ENCODE measurements around the gene CENPX.

Gene CENPX

DNA sequence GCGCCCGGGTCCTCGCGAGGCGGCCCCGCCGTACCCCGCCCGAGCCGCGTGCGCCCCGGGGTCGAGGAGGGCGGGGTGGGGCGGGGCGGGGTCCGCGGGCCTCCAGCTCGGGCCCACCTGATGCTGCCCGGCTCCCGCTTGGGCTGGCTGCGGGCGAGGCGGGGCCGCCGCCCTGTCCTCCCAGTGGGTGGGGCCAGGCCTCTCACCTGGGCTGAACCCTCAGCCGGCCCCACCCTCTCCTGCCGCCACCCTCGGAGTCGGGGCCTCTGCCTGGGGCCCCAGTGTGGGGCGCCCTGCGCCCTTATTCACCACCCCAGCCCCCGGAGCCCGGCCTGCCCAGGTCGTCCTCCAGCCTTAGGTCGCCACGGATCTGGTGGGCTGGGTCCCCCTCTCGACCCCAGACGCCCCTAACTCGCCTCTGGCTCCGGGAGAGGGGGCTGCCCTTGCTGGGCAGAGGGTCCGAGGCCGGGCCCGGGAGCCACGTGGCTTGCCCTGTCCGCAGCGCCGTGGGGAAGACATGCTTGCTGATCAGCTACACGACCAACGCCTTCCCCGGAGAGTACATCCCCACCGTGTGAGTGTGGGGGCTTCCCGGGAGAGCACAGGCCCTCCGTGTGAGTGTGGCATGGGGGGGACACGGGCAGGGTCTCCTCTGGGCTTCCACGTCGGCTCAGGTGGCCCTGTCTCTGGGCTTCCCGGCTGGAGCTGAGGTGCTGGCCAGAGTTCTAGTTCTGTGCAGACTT, 9.4 kb upstream of the CENPX start:
- Histone ChIP-seq H2AFZ (no peak overlapping the region), H3K9me3 (ENCODE audit: control insufficient read depth, low read length) (no peaks in the 10 kb centered on the region), H3K79me2 (no peaks in the 10 kb centered on the region), H3K4me2 (ENCODE audit: low read length) (peak overlapping the region; percentile 66), H3K27me3 (ENCODE audit: control insufficient read depth, insufficient read depth, low read length) (no peaks in the 10 kb centered on the region), H3K36me3 (ENCODE audit: control insufficient read depth, insufficient read depth, low read length) (no peaks in the 10 kb centered on the region), H3K4me3 (ENCODE audit: low read depth, low read length) (peak overlapping the region; percentile 34), H3K9ac (no peak overlapping the region), H3K4me1 (peaks cover 10% of the 10 kb centered on the region), H3K27ac (no peak overlapping the region)
- TF ChIP-seq CTCF (IDR thresholded peaks at IDR 0.05): no peak

DNA sequence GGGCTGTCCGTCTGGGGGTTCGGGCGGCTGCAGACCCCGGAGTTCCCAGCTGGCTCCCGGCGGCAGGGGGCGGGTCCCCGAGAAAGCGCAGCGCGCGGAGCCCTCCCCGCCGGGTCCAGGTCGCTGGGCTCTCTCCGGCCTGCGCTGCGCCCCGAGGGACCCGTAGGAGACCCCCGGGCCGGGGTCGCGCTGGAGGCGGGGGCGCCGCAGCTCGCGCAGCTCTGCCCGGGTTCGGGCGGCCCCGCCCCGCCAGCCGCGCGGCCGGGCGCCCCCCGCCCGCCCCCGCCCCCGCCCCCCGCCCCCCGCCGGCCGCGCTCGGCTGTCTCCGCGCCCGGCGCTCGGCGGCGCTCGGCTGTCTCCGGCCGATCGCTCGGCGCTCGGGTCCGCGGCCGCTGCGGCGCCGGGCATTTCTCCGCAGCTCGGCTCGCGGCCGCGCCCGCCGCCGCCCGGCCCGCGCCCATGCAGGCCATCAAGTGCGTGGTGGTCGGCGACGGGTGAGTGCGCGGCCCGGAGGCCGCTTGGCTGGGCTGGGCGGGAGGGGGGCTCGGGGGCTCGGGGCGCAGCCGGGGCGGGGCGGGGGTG, 8.7 kb upstream of the CENPX start, which contains the start of gene RAC3:
Gene RAC3 (plus strand): TSS at position 376 of the 582 bp plus-strand sequence. CDS start 84 bp downstream, at position 460.
- TF ChIP-seq CTCF (IDR thresholded peaks at IDR 0.05): no peak
- Histone ChIP-seq H3K27me3 (ENCODE audit: control insufficient read depth, insufficient read depth, low read length) (no peaks in the 10 kb centered on the region), H3K27ac (peak within 1 kb of the TSS; percentile 39), H3K4me2 (ENCODE audit: low read length) (peak within 1 kb of the TSS; percentile 89), H2AFZ (peak within 1 kb of the TSS; percentile 92), H3K9ac (no peak within 1 kb of the TSS), H3K9me3 (ENCODE audit: control insufficient read depth, low read length) (no peaks in the 10 kb centered on the region), H3K79me2 (no peaks in the 10 kb centered on the region), H3K4me3 (ENCODE audit: low read depth, low read length) (peak within 1 kb of the TSS; percentile 68), H3K4me1 (peaks cover 6% of the 10 kb centered on the region), H3K36me3 (ENCODE audit: control insufficient read depth, insufficient read depth, low read length) (no peaks in the 10 kb centered on the region)

DNA sequence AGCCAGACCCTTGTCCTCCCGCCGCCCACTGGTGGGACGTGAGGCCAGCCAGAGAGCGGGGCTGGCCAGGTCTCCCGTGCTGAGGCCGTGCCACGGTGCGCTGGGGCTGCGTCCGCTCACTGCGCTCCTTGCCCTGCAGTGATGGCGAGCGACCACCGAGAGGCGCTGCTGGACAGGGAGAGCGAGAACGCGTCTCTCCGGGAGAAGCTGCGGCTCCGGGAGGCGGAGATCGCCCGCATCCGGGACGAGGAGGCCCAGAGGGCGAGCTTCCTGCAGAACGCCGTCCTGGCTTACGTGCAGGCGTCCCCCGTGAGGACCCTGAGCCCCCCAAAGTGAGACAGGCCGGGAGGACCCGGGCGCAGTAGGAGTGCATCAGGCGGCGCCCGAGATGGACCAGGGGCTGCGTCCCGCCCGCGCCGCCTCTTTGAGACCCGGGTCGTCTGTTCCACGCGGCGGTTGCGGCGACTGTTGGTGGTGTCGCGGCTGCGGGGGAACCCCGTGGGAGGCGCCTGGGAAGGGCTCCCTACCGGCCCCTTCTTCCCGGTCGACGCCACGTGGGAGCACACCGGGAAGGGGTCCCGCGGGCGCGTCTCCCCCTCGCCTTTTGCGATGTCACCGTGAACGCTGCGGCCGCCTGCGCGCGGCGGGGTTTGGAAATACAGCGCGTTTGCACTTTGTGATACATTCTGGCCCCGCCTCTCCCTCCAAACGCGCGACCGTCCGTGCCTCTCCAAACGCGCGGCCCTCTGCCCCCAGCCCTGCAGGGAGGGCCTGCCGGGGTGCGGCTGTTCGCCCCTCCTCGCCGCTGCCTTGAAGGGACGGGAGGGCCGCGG, 8.0 kb upstream of the CENPX start:
- TF ChIP-seq CTCF (IDR thresholded peaks at IDR 0.05): peak; percentile 93
- H3K9me3 ChIP-seq (ENCODE audit: control insufficient read depth, low read length): no peaks in the 10 kb centered on the region
- peak overlapping the region; percentile 89 for H3K4me2 ChIP-seq (ENCODE audit: low read length)
- peak overlapping the region; percentile 68 for H3K4me3 ChIP-seq (ENCODE audit: low read depth, low read length)
- H3K27ac ChIP-seq: peak overlapping the region; percentile 39
- H3K36me3 ChIP-seq (ENCODE audit: control insufficient read depth, insufficient read depth, low read length): no peaks in the 10 kb centered on the region
- H2AFZ ChIP-seq: peak overlapping the region; percentile 92
- peaks cover 6% of the 10 kb centered on the region for H3K4me1 ChIP-seq
- H3K9ac ChIP-seq: no peak overlapping the region
- no peaks in the 10 kb centered on the region for H3K79me2 ChIP-seq
- no peaks in the 10 kb centered on the region for H3K27me3 ChIP-seq (ENCODE audit: control insufficient read depth, insufficient read depth, low read length)

GRCh38 chr17:82029990-82030469, 7.4 kb upstream of the CENPX start:
- Histone ChIP-seq H3K9ac (no peak overlapping the region), H3K9me3 (ENCODE audit: control insufficient read depth, low read length) (no peaks in the 10 kb centered on the region), H3K4me3 (ENCODE audit: low read depth, low read length) (no peak overlapping the region), H3K36me3 (ENCODE audit: control insufficient read depth, insufficient read depth, low read length) (no peaks in the 10 kb centered on the region), H3K4me2 (ENCODE audit: low read length) (peak overlapping the region; percentile 26), H3K79me2 (no peaks in the 10 kb centered on the region), H3K27ac (no peak overlapping the region), H3K27me3 (ENCODE audit: control insufficient read depth, insufficient read depth, low read length) (no peaks in the 10 kb centered on the region), H3K4me1 (peaks cover 6% of the 10 kb centered on the region), H2AFZ (peak overlapping the region; percentile 92)
- TF ChIP-seq CTCF (IDR thresholded peaks at IDR 0.05): no peak
